NCI-H128 (cell line): ENCODE measurements around the gene PTPN6.

Experiments
- DNase-seq: peaks from one replicate; lab custom pipeline; 2025; ENCODE audit not compliant: unreplicated experiment; lab: John Stamatoyannopoulos, UW

PTPN6 gene

DNA sequence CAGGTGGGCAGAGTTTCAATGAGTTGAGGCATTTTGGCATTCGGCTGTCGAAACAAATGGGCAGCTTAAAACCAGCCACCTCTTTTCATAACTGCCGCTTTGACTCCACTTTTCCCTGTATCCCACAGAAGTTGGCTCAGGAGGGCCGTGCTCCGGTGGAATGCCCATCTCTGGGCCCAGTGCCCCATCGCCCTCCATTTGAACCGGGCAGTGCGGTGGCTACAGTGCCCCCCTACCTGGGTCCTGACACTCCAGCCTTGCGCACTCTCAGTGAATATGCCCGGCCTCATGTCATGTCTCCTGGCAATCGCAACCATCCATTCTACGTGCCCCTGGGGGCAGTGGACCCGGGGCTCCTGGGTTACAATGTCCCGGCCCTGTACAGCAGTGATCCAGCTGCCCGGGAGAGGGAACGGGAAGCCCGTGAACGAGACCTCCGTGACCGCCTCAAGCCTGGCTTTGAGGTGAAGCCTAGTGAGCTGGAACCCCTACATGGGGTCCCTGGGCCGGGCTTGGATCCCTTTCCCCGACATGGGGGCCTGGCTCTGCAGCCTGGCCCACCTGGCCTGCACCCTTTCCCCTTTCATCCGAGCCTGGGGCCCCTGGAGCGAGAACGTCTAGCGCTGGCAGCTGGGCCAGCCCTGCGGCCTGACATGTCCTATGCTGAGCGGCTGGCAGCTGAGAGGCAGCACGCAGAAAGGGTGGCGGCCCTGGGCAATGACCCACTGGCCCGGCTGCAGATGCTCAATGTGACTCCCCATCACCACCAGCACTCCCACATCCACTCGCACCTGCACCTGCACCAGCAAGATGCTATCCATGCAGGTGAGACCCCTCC, 12.6 kb upstream of the PTPN6 start:
- DNase-seq, result no peak

DNA sequence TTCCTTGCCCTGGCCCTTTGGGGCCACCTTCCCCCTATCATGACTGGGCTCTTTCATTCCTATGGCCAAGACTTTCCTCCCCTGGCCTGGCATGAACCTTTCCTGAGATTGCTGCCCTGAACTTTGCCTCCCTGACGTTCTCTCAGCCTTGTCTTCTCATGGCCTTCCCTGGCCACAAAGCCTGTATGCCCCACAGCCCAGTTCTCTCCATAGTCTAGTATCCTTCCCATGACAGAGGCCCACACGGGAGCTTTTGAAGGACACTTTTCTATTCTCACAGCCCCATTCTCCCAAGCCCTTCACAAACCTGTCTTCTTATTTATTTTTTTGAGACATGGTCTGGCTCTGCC, 12.0 kb upstream of the PTPN6 start:
- no peak for DNase-seq

DNA sequence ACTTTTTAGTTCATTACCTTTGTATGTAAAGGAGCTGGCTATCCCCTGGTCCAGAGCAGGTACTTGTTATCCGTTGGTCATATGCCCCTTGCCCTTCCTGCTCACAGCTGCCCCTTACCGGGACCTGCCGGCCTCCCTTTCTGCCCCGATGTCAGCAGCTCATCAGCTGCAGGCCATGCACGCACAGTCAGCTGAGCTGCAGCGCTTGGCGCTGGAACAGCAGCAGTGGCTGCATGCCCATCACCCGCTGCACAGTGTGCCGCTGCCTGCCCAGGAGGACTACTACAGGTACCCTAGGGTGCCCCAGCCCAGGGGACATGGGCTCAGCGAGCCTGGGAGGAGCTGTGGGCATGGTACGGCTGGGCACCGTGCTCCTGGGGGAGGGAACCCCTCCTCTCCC, 9.9 kb upstream of the PTPN6 start:
- no peak for DNase-seq

DNA sequence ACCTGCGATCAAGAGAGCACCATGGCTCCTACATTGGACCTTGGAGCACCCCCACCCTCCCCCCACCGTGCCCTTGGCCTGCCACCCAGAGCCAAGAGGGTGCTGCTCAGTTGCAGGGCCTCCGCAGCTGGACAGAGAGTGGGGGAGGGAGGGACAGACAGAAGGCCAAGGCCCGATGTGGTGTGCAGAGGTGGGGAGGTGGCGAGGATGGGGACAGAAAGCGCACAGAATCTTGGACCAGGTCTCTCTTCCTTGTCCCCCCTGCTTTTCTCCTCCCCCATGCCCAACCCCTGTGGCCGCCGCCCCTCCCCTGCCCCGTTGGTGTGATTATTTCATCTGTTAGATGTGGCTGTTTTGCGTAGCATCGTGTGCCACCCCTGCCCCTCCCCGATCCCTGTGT, 9.4 kb upstream of the PTPN6 start:
- no peak for DNase-seq

DNA sequence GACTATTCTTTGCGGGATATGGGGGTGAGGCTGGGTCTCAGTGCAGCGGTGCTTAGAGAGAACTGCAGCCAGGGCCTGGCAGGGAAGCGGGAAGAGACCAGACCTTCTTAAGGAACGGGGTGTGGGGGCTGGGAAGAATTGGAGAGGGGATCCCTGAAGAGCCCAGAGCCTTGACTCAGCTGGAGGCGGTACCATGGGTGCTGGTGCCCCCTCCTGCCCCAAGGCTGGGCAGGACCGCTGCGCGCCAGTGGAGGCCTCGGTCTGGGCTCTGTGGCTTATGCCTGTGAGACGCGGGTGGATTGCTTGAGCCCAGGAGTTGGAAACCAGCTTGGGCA, 8.9 kb upstream of the PTPN6 start:
- DNase-seq, result no peak

DNA sequence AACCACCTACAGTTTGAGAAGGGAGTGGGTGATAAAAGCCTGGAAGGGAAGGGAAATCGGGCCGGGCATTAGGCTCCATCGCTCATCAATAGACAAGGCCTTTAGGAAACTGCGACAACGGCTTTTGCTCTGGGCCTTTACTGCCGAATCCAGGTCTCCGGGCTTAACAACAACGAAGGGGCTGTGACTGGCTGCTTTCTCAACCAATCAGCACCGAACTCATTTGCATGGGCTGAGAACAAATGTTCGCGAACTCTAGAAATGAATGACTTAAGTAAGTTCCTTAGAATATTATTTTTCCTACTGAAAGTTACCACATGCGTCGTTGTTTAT, 7.8 kb upstream of the PTPN6 start:
- DNase-seq, result peak; percentile 93

DNA sequence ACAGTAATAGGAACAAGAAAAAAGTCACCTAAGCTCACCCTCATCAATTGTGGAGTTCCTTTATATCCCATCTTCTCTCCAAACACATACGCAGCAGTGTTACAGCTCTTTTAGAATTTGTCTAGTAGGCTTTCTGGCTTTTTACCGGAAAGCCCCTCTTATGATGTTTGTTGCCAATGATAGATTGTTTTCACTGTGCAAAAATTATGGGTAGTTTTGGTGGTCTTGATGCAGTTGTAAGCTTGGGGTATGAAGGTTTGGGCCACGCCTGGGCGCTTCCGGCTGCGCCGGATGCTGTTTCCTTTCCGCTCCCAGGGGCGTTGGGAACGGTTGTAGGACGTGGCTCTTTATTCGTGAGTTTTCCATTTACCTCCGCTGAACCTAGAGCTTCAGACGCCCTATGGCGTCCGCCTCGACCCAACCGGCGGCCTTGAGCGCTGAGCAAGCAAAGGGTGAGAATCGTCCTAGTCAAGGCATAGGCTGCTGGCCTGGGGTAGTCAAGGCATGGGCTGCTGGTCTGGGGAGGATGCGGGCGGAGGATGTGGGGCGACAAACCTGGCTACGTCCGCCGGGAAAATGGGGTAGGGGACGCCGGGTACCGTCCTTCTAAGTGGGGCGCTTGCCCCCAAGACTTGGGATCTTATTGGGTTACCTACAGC, 7.3 kb upstream of the PTPN6 start, which contains the start of the genes C12orf57 and RNU7-1:
Gene C12orf57, plus strand, starts transcription at position 301 of the 659 bp plus-strand sequence. Its CDS starts 100 bp downstream, at position 401.
Gene RNU7-1, plus strand, starts transcription at position 95 of the 659 bp plus-strand sequence.
- peak; percentile 93 for DNase-seq

DNA sequence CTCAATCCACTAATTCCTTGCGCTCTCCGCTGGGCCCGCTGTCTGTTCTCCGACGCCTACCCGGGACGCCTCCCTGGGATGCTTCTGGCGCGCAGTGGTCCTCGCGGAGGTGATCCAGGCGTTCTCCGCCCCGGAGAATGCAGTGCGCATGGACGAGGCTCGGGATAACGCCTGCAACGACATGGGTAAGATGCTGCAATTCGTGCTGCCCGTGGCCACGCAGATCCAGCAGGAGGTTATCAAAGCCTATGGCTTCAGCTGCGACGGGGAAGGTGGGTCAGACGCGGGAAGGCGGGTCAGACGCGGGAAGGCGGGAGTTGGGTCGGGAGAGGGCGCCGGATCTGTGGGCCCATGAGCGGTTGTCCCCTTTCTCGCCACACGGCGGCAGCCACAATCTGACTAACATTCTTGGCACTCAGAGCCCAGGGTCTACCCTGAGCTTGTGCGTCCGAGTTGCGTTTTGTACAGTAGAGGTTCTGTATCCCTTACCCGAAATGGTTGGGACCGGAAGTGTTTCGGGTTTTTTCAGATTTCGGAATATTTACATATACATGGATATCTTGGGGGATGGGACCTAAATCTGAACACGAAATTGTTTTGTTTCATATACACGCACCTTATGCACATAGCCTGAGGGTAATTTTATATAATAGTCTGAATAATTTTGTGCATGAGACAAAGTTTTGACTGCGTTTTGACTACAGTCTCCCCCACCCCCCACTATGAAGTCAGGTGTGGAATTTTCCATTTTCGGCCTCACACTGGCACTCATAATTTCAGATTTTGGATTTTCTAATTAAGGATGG, 6.6 kb upstream of the PTPN6 start:
- peak; percentile 95 for DNase-seq

DNA sequence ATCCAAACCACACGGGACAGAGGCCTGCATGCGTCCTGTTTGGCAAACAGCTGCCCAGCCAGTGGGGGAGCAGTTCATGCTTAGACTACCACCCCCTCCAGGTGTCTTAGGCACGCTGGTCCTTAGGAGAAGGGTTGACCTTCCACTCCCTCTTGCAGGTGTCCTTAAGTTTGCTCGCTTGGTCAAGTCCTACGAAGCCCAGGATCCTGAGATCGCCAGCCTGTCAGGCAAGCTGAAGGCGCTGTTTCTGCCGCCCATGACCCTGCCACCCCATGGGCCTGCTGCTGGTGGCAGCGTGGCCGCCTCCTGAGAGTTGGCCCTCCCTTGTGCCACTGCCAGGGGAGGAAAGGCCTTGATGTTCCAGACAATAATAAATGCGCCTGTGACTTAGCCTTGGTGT, 5.5 kb upstream of the PTPN6 start:
- no peak for DNase-seq

DNA sequence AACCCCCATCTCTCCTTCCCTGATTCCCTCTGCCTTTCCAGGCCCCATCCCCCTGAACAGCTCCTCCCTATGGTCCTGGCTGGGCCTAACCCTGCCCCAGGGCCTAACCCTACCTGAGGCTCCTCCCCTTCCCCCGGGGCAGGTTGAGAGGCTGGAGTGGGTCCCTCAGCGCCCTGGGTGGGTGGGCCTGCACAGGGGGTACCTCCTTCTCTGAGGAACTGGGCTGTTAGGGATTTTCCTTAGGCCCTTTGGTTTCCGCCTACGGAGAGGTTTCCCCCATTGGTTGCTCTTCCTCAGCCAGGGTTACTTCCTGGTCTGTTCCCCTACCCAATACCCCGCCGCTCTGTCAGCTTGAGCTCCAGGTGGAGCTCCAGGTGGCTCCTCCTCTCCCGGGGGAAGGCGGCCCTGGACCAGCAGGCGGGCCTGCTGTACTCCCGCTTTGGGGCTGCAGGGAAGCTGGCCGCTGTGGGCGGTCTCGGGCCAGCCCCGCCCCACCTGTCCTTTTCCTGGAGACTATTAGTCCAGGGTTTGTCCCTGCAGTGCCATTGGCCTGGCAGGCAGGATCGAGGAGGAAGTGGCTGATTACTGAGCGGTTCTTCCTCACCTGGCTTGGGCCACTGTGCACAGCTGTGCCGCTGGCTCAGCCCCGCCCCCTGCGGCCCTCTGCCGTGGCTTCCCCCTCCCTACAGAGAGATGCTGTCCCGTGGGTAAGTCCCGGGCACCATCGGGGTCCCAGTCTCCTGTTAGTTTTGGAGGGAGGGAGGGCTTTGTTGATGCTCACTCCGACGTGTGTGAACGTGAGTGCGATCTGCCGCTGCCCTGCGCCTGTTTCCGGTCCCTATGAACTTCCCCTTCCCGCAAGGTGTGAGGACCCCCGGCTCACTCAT, 4.9 kb upstream of the PTPN6 start:
- DNase-seq, result no peak

DNA sequence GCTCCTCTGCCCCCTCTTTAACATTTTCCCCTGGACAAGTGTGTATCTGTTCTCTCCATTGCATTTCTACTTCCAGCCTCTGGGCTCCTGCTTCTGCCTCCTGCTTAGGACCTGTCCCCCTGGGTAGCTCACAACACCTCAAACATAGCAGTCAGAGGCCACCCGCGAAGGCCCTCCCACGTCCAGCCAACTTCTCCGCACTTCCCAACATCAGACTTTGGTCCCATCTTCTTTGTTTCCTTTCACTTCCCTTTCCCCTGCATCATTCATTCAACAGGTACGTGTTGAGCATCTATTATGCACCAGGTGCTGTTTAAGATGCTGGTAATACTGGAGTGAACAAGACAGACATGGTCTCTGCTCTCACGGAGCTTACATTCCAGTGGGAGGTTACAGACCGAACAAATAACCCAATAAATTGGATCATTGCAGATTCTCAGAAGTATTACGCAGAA, 4.2 kb upstream of the PTPN6 start:
- no peak for DNase-seq

DNA sequence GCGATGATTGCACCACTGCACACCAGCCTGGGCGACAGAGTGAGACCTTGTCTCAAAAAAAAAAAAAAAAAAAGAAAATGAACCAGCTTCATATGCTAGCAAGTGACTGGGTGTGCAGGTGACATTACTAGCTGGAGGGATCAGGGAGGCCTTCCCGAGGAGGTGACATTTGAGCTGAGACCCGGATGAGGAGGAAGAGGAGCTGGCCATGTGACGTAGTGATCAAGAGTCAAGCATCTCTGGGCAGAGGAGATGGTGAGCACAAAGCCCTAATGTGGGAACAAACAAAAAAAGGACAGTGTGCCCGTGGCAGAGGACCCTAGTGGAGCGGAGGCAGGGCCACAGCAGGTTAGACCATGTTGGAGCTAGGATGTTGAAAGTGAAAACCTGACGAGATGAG, 3.5 kb upstream of the PTPN6 start:
- DNase-seq, result no peak

DNA sequence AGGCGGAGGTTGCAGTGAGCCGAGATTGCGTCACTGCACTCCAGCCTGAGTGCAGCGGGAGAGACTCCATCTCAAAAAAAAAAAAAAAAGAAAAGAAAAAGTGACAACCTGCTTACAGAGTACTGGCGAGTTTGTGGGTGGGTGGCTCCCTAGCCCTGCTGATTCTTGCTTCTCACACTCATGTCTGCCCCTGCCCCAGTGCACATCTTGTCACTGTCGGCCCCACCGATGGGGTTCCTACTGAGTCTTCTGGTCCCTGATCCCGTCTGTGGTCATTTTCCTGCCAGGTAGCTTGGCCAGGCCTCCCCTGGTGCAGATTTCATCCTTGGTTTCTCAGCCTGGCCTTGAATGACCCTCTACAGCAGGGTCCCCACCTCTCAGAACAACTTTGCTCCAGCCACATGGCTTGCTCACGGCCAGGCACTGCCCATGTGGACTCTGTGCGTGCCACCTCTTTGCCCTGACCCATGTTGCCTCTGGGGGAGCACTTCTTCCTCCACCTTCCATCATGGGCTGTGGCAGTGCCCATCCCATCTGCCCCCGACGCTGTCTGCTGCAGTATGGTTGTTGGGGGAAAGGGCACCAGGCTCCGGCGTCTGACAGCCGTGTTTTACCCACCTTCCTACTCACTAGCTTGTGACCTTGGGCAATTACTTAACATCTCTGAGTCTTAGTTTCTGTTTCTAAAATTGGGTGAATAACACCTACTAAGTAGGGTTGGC, 2.1 kb upstream of the PTPN6 start:
- no peak for DNase-seq

DNA sequence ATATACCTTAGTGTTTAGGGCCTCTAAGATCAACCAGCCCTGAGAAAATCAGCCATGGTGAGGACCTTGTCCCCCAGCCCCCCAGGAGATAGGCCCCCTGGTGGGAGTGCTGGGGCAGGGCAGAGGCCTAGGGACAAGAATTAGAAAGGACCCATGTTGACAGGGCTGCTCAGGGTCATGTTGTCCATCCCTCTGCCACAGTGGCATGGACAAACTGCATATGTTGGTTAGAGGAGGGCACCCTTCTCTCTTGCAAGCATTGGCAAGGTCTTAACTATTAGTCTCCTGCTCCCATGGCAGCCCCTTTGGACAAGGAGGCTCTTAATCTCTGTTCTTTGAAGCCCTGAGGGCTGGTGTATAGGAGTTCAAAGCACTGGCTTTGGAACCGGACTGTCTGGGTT, 755 bp upstream of the PTPN6 start:
- no peak for DNase-seq

DNA sequence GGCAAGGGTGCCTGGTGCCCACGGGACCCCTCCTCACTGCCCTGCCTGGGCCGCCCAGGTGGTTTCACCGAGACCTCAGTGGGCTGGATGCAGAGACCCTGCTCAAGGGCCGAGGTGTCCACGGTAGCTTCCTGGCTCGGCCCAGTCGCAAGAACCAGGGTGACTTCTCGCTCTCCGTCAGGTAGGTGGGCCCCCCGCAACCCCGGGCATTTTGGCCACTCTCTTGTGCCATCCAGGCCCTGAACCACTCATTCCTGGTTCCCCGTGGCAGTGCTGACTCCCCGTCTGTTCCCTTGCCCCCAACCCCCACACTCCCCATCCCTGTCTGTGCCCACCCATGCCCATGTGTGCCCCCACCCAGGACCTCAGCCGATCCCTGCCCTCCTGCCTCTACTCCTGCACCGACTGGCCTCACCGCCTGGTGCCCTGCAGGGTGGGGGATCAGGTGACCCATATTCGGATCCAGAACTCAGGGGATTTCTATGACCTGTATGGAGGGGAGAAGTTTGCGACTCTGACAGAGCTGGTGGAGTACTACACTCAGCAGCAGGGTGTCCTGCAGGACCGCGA, 480 bp downstream of the PTPN6 start:
- no peak for DNase-seq

DNA sequence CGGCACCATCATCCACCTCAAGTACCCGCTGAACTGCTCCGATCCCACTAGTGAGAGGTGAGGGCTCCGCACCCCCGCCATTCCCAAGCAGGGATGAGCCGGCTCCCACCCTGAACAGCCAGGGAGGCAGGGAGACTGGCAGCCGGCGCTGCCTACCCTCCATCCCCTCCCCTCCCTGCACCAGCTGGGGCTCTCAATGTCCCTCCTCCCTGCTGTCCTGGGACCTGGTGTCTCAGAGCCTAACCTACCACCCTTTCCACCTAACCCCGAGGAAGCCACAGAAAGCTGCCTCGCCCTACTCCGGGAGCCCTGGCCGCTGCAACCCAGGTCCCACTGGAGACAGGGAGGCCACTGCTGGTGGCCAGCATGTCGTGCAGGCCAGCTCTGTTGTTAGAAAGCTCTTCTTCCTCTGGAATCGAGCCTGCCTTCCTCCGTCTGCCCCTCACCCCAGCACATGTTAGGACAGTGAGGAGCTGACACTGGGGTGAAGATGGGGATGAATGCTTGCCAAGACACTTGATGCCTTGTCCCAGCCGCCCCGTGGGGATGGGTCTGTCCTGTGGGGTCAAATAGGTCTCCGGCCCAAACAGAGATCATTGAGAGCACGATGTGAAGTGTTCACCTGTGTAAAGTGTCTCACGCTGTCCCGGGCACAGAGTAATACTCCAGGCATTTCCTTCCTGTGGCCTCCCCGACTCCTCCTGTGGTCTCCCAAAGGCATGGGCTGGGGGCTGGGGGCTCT, 1.1 kb downstream of the PTPN6 start:
- no peak for DNase-seq

DNA sequence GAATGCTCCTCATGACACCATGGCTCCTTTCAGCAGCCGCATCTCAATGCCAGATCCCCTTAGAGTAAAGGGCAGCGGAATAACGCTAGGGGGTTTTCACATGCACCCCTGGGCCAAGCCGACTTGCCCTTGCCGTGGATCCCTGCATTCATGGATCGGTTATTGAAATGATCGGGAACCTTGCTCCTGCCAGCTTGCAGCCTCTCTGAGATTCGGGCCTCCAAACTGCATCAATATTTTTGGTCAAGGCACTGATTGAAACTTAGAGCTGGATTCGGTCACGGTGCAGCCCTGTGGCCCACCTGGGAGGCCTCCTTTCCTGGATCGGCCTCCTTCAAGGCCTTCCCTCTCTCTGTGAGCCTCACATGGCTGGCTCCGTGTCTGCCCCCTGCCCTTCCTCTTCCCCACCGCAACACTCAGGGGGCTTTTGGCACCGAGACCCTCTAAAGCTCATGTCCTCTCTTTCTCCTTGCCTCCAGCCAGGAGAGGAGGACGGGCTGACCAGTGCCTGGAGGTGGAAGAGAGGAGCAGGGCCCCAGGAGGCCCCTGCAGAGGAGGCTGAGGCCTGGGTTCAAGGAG, 1.8 kb downstream of the PTPN6 start:
- no peak for DNase-seq

DNA sequence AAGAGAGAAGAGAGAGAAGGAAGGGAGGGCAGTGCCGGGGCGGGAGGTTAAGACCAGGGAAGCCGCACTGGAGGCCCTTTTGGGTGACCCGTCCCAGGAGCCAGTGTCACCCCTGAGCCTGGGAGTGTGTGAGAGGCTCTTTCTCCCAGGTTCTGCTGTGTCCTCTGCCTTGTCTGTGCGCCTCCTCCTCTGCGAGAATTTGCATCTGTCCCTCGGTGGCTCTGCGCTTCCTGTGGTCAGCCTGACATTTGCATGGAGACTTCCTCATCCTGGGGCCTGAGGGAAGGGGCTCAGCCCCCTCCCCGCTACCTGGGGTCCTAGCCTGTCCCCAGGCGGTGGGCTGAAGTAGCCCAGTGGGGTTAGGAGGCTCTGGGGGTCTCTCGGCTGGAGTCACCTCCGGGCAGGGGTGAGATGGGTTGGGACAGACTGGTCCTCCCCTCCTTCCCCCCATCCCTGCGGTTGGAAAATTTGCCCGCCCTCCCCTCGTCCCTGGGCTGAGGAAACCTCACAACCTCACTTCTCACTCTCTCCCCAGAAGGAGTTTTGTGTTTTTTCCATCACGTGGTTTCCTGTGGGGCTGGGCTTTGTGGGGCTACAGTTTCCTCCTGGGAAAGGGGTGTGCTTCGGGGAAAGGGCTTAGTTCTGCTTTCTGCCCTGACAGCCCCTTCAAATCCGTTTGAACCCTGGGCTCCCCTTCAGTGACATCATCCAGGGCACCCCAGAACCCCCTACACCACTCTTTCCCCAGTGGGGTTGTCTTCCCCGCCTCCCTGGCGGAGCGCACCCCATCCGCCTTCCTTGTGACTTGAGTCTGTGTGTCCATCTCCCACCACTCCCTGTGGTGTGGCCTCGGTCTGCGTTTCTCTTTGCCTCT, 2.5 kb downstream of the PTPN6 start:
- no peak for DNase-seq
